Stimulated activated CD4-positive, alpha-beta T cell treated with anti-CD3 and anti-CD28 coated beads, Interleukin-4, amount 100 ng/mL, for 4 hours (primary cell): Measurements from ENCODE around the gene TMTC3.
"Not testable (repeated sequence)": the region's sequence is repeated elsewhere in the genome, so short reads cannot be mapped to it uniquely, and the experiment has no call there.

Experiments used
- DNase-seq, 2 experiments: peaks; one replicate each; pipeline ENCODE4 v3.0.0-alpha.2; 2020

TMTC3 gene

GRCh38 chr12:88141774-88142609 lies at the start of gene TMTC3, which contains the start of gene CEP290:
TSS of gene TMTC3 (plus strand) at chr12:88142307. CDS start at chr12:88148316, 6,009 bp downstream.
TSS of gene CEP290 (minus strand) at chr12:88142088. CDS start at chr12:88141307, 781 bp downstream.
- peak; percentile 83 to 94 for DNase-seq

GRCh38 chr12:88092771-88093170 lies 49.3 kb upstream of the TMTC3 start:
- DNase-seq, result no peak

- DNase-seq, result no peak
These were observed 48.5 kb upstream of the TMTC3 start for GRCh38 chr12:88093573-88093972.

GRCh38 chr12:88108021-88108420 lies 34.1 kb upstream of the TMTC3 start:
- DNase-seq, result no peak

- no peak for DNase-seq
These were observed 30.9 kb upstream of the TMTC3 start for GRCh38 chr12:88111074-88111652.

- DNase-seq, result no peak
These were observed 28.2 kb upstream of the TMTC3 start for GRCh38 chr12:88113871-88114270.

GRCh38 chr12:88122666-88123065 lies 19.4 kb upstream of the TMTC3 start:
- no peak for DNase-seq

- no peak for DNase-seq
These were observed 15.0 kb upstream of the TMTC3 start for GRCh38 chr12:88127099-88127498.

- DNase-seq, result no peak
These were observed 14.3 kb upstream of the TMTC3 start for GRCh38 chr12:88127855-88128254.

GRCh38 chr12:88132392-88132791 lies 9.7 kb upstream of the TMTC3 start:
- DNase-seq, result no peak

- not testable (repeated sequence) for DNase-seq
These were observed 8.9 kb upstream of the TMTC3 start for GRCh38 chr12:88133181-88133580.

GRCh38 chr12:88139711-88140110 lies 2.4 kb upstream of the TMTC3 start:
- not testable (repeated sequence) for DNase-seq

GRCh38 chr12:88141425-88141773 lies 708 bp upstream of the TMTC3 start:
- no peak for DNase-seq

GRCh38 chr12:88142610-88142991 lies 494 bp downstream of the TMTC3 start:
- peak; percentile 4 to 23 for DNase-seq

GRCh38 chr12:88144037-88144436 lies 1.9 kb downstream of the TMTC3 start:
- no peak for DNase-seq

GRCh38 chr12:88144546-88145468 lies 2.7 kb downstream of the TMTC3 start:
- DNase-seq, result no peak

- DNase-seq, result no peak
These were observed 3.7 kb downstream of the TMTC3 start for GRCh38 chr12:88145567-88146505.

GRCh38 chr12:88150063-88150462 lies 8.0 kb downstream of the TMTC3 start:
- no peak for DNase-seq

GRCh38 chr12:88153959-88154358 lies 11.9 kb downstream of the TMTC3 start:
- no peak for DNase-seq

GRCh38 chr12:88156075-88156654 lies 14.1 kb downstream of the TMTC3 start:
- no peak for DNase-seq

GRCh38 chr12:88163371-88163770 lies 21.3 kb downstream of the TMTC3 start:
- no peak for DNase-seq

GRCh38 chr12:88166179-88166578 lies 24.1 kb downstream of the TMTC3 start:
- no peak for DNase-seq
